ENCODE results near the gene TNNT3.

The TNNT3 gene

GRCh38 chr11:1921574-1922141 lies 2.2 kb downstream of the TNNT3 start:
- no peak overlapping the region for H3K27ac Mint-ChIP-seq
- no peaks in the 10 kb centered on the region for H3K27me3 Mint-ChIP-seq
- no peaks in the 10 kb centered on the region for H3K36me3 Mint-ChIP-seq (ENCODE audit: low read depth)
- no peaks in the 10 kb centered on the region for H3K4me1 Mint-ChIP-seq (ENCODE audit: low read depth)
- H3K4me3 Mint-ChIP-seq: no peak overlapping the region
- H3K9me3 Mint-ChIP-seq: no peaks in the 10 kb centered on the region

GRCh38 chr11:1922481-1923081 lies 3.1 kb downstream of the TNNT3 start:
- Mint-ChIP-seq H3K27me3 (no peaks in the 10 kb centered on the region), H3K4me1 (ENCODE audit: low read depth) (no peaks in the 10 kb centered on the region), H3K4me3 (no peak overlapping the region), H3K36me3 (ENCODE audit: low read depth) (no peaks in the 10 kb centered on the region), H3K27ac (no peak overlapping the region), H3K9me3 (no peaks in the 10 kb centered on the region)

- no peak overlapping the region for H3K4me3 Mint-ChIP-seq
- no peaks in the 10 kb centered on the region for H3K4me1 Mint-ChIP-seq (ENCODE audit: low read depth)
- H3K36me3 Mint-ChIP-seq (ENCODE audit: low read depth): no peaks in the 10 kb centered on the region
- H3K27me3 Mint-ChIP-seq: no peaks in the 10 kb centered on the region
- no peak overlapping the region for H3K27ac Mint-ChIP-seq
- H3K9me3 Mint-ChIP-seq: no peaks in the 10 kb centered on the region
These were observed 3.9 kb downstream of the TNNT3 start for GRCh38 chr11:1923201-1923956.

GRCh38 chr11:1924181-1924580 lies 4.7 kb downstream of the TNNT3 start:
- Mint-ChIP-seq H3K9me3 (no peaks in the 10 kb centered on the region), H3K4me3 (no peak overlapping the region), H3K27ac (no peak overlapping the region), H3K27me3 (no peaks in the 10 kb centered on the region), H3K4me1 (ENCODE audit: low read depth) (no peaks in the 10 kb centered on the region), H3K36me3 (ENCODE audit: low read depth) (no peaks in the 10 kb centered on the region)

- Mint-ChIP-seq H3K27me3 (no peaks in the 10 kb centered on the region), H3K9me3 (no peaks in the 10 kb centered on the region), H3K36me3 (ENCODE audit: low read depth) (no peaks in the 10 kb centered on the region), H3K4me3 (no peak overlapping the region), H3K4me1 (ENCODE audit: low read depth) (no peaks in the 10 kb centered on the region), H3K27ac (no peak overlapping the region)
These were observed 5.3 kb downstream of the TNNT3 start for GRCh38 chr11:1924646-1925372.

- no peaks in the 10 kb centered on the region for H3K36me3 Mint-ChIP-seq (ENCODE audit: low read depth)
- H3K27ac Mint-ChIP-seq: no peak overlapping the region
- no peaks in the 10 kb centered on the region for H3K9me3 Mint-ChIP-seq
- no peaks in the 10 kb centered on the region for H3K27me3 Mint-ChIP-seq
- H3K4me1 Mint-ChIP-seq (ENCODE audit: low read depth): peaks cover 3% of the 10 kb centered on the region
- no peak overlapping the region for H3K4me3 Mint-ChIP-seq
These were observed 6.1 kb downstream of the TNNT3 start for GRCh38 chr11:1925373-1926155.

GRCh38 chr11:1926156-1927025 lies 6.9 kb downstream of the TNNT3 start:
- Mint-ChIP-seq H3K9me3 (no peaks in the 10 kb centered on the region), H3K36me3 (ENCODE audit: low read depth) (no peaks in the 10 kb centered on the region), H3K27ac (no peak overlapping the region), H3K4me1 (ENCODE audit: low read depth) (peaks cover 4% of the 10 kb centered on the region), H3K4me3 (no peak overlapping the region), H3K27me3 (no peaks in the 10 kb centered on the region)

GRCh38 chr11:1927026-1927847 lies 7.7 kb downstream of the TNNT3 start:
- no peak overlapping the region for H3K4me3 Mint-ChIP-seq
- no peaks in the 10 kb centered on the region for H3K27me3 Mint-ChIP-seq
- peaks cover 4% of the 10 kb centered on the region for H3K4me1 Mint-ChIP-seq (ENCODE audit: low read depth)
- no peaks in the 10 kb centered on the region for H3K9me3 Mint-ChIP-seq
- H3K36me3 Mint-ChIP-seq (ENCODE audit: low read depth): no peaks in the 10 kb centered on the region
- H3K27ac Mint-ChIP-seq: no peak overlapping the region

GRCh38 chr11:1927848-1928469 lies 8.5 kb downstream of the TNNT3 start:
- no peaks in the 10 kb centered on the region for H3K36me3 Mint-ChIP-seq (ENCODE audit: low read depth)
- no peaks in the 10 kb centered on the region for H3K27me3 Mint-ChIP-seq
- no peak overlapping the region for H3K4me3 Mint-ChIP-seq
- no peak overlapping the region for H3K27ac Mint-ChIP-seq
- peaks cover 4% of the 10 kb centered on the region for H3K4me1 Mint-ChIP-seq (ENCODE audit: low read depth)
- no peaks in the 10 kb centered on the region for H3K9me3 Mint-ChIP-seq

GRCh38 chr11:1928470-1928890 lies 9.0 kb downstream of the TNNT3 start:
- Mint-ChIP-seq H3K4me3 (no peak overlapping the region), H3K27ac (no peak overlapping the region), H3K36me3 (ENCODE audit: low read depth) (no peaks in the 10 kb centered on the region), H3K27me3 (no peaks in the 10 kb centered on the region), H3K4me1 (ENCODE audit: low read depth) (peaks cover 4% of the 10 kb centered on the region), H3K9me3 (no peaks in the 10 kb centered on the region)

- Mint-ChIP-seq H3K4me1 (ENCODE audit: low read depth) (peaks cover 4% of the 10 kb centered on the region), H3K27me3 (no peaks in the 10 kb centered on the region), H3K36me3 (ENCODE audit: low read depth) (no peaks in the 10 kb centered on the region), H3K4me3 (no peak overlapping the region), H3K9me3 (no peaks in the 10 kb centered on the region), H3K27ac (no peak overlapping the region)
These were observed 9.5 kb downstream of the TNNT3 start for GRCh38 chr11:1928891-1929541.

- no peak overlapping the region for H3K4me3 Mint-ChIP-seq
- no peaks in the 10 kb centered on the region for H3K36me3 Mint-ChIP-seq (ENCODE audit: low read depth)
- peaks cover 4% of the 10 kb centered on the region for H3K4me1 Mint-ChIP-seq (ENCODE audit: low read depth)
- H3K9me3 Mint-ChIP-seq: no peaks in the 10 kb centered on the region
- H3K27ac Mint-ChIP-seq: no peak overlapping the region
- H3K27me3 Mint-ChIP-seq: no peaks in the 10 kb centered on the region
These were observed 10.3 kb downstream of the TNNT3 start for GRCh38 chr11:1929621-1930461.
